GM12872 (cell line): ENCODE data around the gene BMP10.

ENCODE experiments used
- CTCF ChIP-seq: IDR thresholded peaks from 3 replicates; pipeline ENCODE4 v1.5.1; 2011; ENCODE audit warnings: low read depth, mild to moderate bottlenecking, low read length, moderate library complexity; ENCODE audit not compliant: insufficient read depth

BMP10 gene

GRCh38 chr2:68907232-68907919 lies 36.2 kb upstream of the BMP10 start:
- no peak for TF ChIP-seq CTCF

DNA sequence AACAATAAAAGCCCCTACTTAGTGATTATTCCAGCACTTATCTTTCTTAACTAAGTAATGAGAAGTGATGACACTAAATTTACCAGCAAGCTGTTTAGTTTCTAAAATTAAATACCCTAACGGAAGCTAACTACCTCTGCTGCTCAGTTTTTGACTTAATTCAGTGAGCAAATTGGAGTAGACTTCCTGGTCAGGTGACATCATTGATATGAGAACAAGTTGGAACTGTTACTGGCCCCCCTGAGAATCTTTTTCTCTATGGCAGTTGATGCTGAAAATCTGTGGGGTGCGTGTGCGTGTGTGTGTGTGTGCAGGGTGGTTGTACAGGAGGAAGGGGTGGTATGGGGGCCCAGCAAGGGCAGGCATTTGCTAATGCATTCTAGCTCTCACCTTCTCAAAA lies 35.5 kb upstream of the BMP10 start:
- no peak for TF ChIP-seq CTCF

GRCh38 chr2:68905116-68905515 lies 33.9 kb upstream of the BMP10 start:
- no peak for TF ChIP-seq CTCF

GRCh38 chr2:68901561-68901960 lies 30.4 kb upstream of the BMP10 start:
- TF ChIP-seq CTCF = no peak

GRCh38 chr2:68901199-68901514 lies 30.0 kb upstream of the BMP10 start:
- TF ChIP-seq CTCF = peak; percentile 48; the same call in 2 of the 3 replicates

DNA sequence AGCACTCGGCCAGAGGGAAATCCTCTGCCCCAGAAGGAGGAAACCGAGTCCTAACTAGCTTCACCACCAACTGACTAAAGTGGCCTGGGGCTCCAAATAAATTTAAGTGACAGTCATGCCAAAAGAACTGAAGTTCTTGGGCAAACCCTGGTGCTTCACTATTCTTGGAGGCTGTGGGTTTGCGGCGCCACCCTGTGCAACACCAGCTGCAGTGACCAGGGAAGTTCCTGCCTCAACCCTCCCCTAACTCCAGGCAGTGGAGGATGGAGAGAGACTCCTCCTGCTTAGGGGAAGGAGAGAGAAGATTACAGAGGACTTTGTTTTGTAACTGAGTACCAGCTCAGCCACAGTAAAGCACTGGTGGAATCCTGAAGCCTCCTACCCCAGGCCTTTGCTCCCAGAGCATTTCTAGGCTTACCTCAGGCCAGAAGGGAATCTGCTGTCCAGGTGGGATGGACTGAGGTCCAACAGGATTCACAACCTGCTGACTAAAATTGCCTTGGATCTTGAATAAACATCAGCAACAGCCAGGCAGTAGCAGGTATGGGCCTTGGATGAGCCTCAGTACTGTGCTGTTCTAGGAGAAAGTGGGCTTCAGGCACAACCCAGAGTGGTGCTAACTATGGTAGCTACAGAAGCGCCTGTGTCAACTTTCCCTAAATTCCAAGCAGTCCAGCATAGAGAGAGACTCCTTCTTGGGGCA lies 29.4 kb upstream of the BMP10 start:
- no peak for TF ChIP-seq CTCF

GRCh38 chr2:68889500-68889899 lies 18.3 kb upstream of the BMP10 start:
- TF ChIP-seq CTCF = no peak
